Stimulated activated CD8-positive, alpha-beta memory T cell treated with anti-CD3 and anti-CD28 coated beads, Interleukin-7, amount 100 ng/mL, for 1 hour (primary cell): ENCODE measurements around the gene EVA1C.
"Not testable (repeated sequence)": the region's sequence is repeated elsewhere in the genome, so short reads cannot be mapped to it uniquely, and the experiment has no call there.

Experiments used
- DNase-seq, 2 donors: peaks; one replicate each; pipeline ENCODE4 v3.0.0-alpha.2; 2020; ENCODE audit warnings: low read depth in 2 of 2

The EVA1C gene

GRCh38 chr21:32530809-32531208, 118.3 kb downstream of the EVA1C start:
- not testable (repeated sequence) for DNase-seq

- DNase-seq = not testable (repeated sequence)
Measured at GRCh38 chr21:32531561-32531960, 119.1 kb downstream of the EVA1C start.

GRCh38 chr21:32532636-32533035, 120.1 kb downstream of the EVA1C start:
- DNase-seq = no peak

- no peak for DNase-seq
Measured at GRCh38 chr21:32533053-32533452, 120.5 kb downstream of the EVA1C start.

- DNase-seq = no peak
Measured at GRCh38 chr21:32533611-32534010, 121.1 kb downstream of the EVA1C start.

- DNase-seq = no peak
Measured at GRCh38 chr21:32534113-32534512, 121.6 kb downstream of the EVA1C start.

- DNase-seq = no peak
Measured at GRCh38 chr21:32535612-32536011, 123.1 kb downstream of the EVA1C start.

- DNase-seq = no peak
Measured at GRCh38 chr21:32537569-32537881, 125.0 kb downstream of the EVA1C start.

GRCh38 chr21:32538147-32538792, 125.8 kb downstream of the EVA1C start:
- peak in 1 of 2 donors; percentile 5 for DNase-seq

GRCh38 chr21:32539378-32539777, 126.9 kb downstream of the EVA1C start:
- no peak for DNase-seq

GRCh38 chr21:32543056-32543455, 130.6 kb downstream of the EVA1C start:
- DNase-seq = not testable (repeated sequence)

- DNase-seq = no peak
Measured at GRCh38 chr21:32543975-32544374, 131.5 kb downstream of the EVA1C start.

GRCh38 chr21:32544697-32545096, 132.2 kb downstream of the EVA1C start:
- no peak for DNase-seq

GRCh38 chr21:32545948-32546441, 133.5 kb downstream of the EVA1C start:
- DNase-seq = no peak

GRCh38 chr21:32547018-32547417, 134.5 kb downstream of the EVA1C start:
- DNase-seq = no peak

- no peak for DNase-seq
Measured at GRCh38 chr21:32548978-32549377, 136.5 kb downstream of the EVA1C start.

GRCh38 chr21:32549440-32549839, 136.9 kb downstream of the EVA1C start:
- no peak for DNase-seq

- DNase-seq = no peak
Measured at GRCh38 chr21:32549886-32550285, 137.4 kb downstream of the EVA1C start.

- no peak for DNase-seq
Measured at GRCh38 chr21:32554832-32555638, 142.5 kb downstream of the EVA1C start.

GRCh38 chr21:32558106-32558505, 145.6 kb downstream of the EVA1C start:
- no peak for DNase-seq

- DNase-seq = no peak
Measured at GRCh38 chr21:32559006-32559610, 146.6 kb downstream of the EVA1C start.

- DNase-seq = no peak
Measured at GRCh38 chr21:32560896-32561295, 148.4 kb downstream of the EVA1C start.

- DNase-seq = not testable (repeated sequence)
Measured at GRCh38 chr21:32561476-32561875, 149.0 kb downstream of the EVA1C start.
